ENCODE measurements around the gene PARD3B. TPM values are rescaled to one million over a fixed set of nuclear protein-coding genes. Genes with fewer than 3 reads are reported as not detected.

The PARD3B gene
- total RNA-seq, 1 experiment from 2014 or later = 2.0 TPM

GRCh38 chr2:205589479-205589878, 1044.2 kb downstream of the PARD3B start:
- no peaks in the 10 kb centered on the region for H3K27me3 ChIP-seq (ENCODE audit: insufficient read depth, low read length)
- no peaks in the 10 kb centered on the region for H3K4me1 ChIP-seq (ENCODE audit: control insufficient read depth in 1 of 2, insufficient read depth in 2 of 2, low read length in 2 of 2)
- ChIA-PET POLR2A (no interaction called here), RAD21 (ENCODE audit: low non-redundant PET in 1 of 2, low total read pairs in 2 of 2, uncharacterized antibody in 2 of 2, unreplicated experiment in 2 of 2) (no interaction called here), CTCF (no interaction called here)
- no peak overlapping the region for H2AFZ ChIP-seq (ENCODE audit: low read depth, low read length, poor library complexity, severe bottlenecking)
- DNase-seq (ENCODE audit: low read depth, low spot score) = no peak
- BruUV-seq (replicated peaks) = no TSS peak
- no peak for ATAC-seq
- no peaks in the 10 kb centered on the region for H4K20me1 ChIP-seq (ENCODE audit: insufficient read depth)
- H3K79me2 ChIP-seq (ENCODE audit: insufficient read depth, low read length) = no peaks in the 10 kb centered on the region
- no peaks in the 10 kb centered on the region for H3K9me3 ChIP-seq (ENCODE audit: control insufficient read depth in 1 of 2, insufficient read depth in 1 of 2, low read depth in 1 of 2, low read length in 2 of 2)
- intact Hi-C loops (cut with micrococcal nuclease) = no loop called here
- H3K4me3 ChIP-seq (replicated peaks in 1 of 2; ENCODE audit: low read depth in 1 of 2, low read length in 2 of 2) = no peak overlapping the region
- H3K9me2 ChIP-seq (ENCODE audit: insufficient read depth) = no peaks in the 10 kb centered on the region
- H3K27ac ChIP-seq (ENCODE audit: low read depth, low read length) = no peak overlapping the region
- H3K4me2 ChIP-seq (ENCODE audit: low read length) = no peak overlapping the region
- H3K36me3 ChIP-seq (ENCODE audit: control insufficient read depth in 1 of 2, insufficient read depth in 2 of 2, low read length in 2 of 2) = no peaks in the 10 kb centered on the region
- TF ChIP-seq FOSL1 (IDR thresholded peaks at IDR 0.05; ENCODE audit: low read depth) (no peak), EZH2phosphoT487 (IDR thresholded peaks at IDR 0.05; ENCODE audit: borderline replicate concordance) (no peak), SP1 (IDR thresholded peaks at IDR 0.05; ENCODE audit: low read depth) (no peak), EZH2 (IDR thresholded peaks at IDR 0.05) (no peak), POLR2AphosphoS5 (IDR thresholded peaks at IDR 0.05; ENCODE audit: low read depth, low read length) (no peak), SIN3A (IDR thresholded peaks at IDR 0.05; ENCODE audit: low read depth) (no peak)
- H3K9ac ChIP-seq (ENCODE audit: low read length) = no peak overlapping the region

DNA sequence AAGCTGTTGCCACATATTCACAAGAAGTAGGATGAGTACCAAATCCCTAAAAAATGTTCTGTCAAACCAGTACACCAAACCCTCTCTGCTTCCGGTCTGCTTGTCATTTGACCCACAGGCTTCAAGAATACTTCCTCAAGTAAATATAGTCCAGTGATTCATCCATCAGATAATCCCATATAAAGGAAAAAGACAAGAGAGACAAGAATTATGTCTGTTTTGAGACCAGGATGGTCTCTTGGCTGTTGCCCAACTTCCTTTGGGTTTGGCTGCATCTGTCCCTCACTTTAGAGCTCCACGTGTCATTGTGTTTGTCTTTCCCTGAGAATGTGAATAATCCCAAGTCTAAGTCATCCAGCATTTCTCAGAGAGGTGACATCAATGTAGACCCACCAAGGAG, 1045.5 kb downstream of the PARD3B start:
- no peak overlapping the region for H3K4me2 ChIP-seq (ENCODE audit: low read length)
- H3K4me1 ChIP-seq (ENCODE audit: control insufficient read depth in 1 of 2, insufficient read depth in 2 of 2, low read length in 2 of 2) = no peaks in the 10 kb centered on the region
- H3K4me3 ChIP-seq (replicated peaks in 1 of 2; ENCODE audit: low read depth in 1 of 2, low read length in 2 of 2) = no peak overlapping the region
- H4K20me1 ChIP-seq (ENCODE audit: insufficient read depth) = no peaks in the 10 kb centered on the region
- H3K79me2 ChIP-seq (ENCODE audit: insufficient read depth, low read length) = no peaks in the 10 kb centered on the region
- no TSS peak for BruUV-seq (replicated peaks)
- H3K9ac ChIP-seq (ENCODE audit: low read length) = no peak overlapping the region
- no peaks in the 10 kb centered on the region for H3K27me3 ChIP-seq (ENCODE audit: insufficient read depth, low read length)
- ATAC-seq (no peak), DNase-seq (ENCODE audit: low read depth, low spot score) (no peak)
- RAD21 ChIA-PET (ENCODE audit: low non-redundant PET in 1 of 2, low total read pairs in 2 of 2, uncharacterized antibody in 2 of 2, unreplicated experiment in 2 of 2) = no interaction called here
- intact Hi-C loops (cut with micrococcal nuclease) = no loop called here
- no peak overlapping the region for H2AFZ ChIP-seq (ENCODE audit: low read depth, low read length, poor library complexity, severe bottlenecking)
- H3K9me3 ChIP-seq (ENCODE audit: control insufficient read depth in 1 of 2, insufficient read depth in 1 of 2, low read depth in 1 of 2, low read length in 2 of 2) = no peaks in the 10 kb centered on the region
- H3K9me2 ChIP-seq (ENCODE audit: insufficient read depth) = no peaks in the 10 kb centered on the region
- CTCF ChIA-PET = no interaction called here
- POLR2A ChIA-PET = no interaction called here
- no peak overlapping the region for H3K27ac ChIP-seq (ENCODE audit: low read depth, low read length)
- no peaks in the 10 kb centered on the region for H3K36me3 ChIP-seq (ENCODE audit: control insufficient read depth in 1 of 2, insufficient read depth in 2 of 2, low read length in 2 of 2)
- TF ChIP-seq SIN3A (IDR thresholded peaks at IDR 0.05; ENCODE audit: low read depth) = no peak
- TF ChIP-seq, protein P1, sequence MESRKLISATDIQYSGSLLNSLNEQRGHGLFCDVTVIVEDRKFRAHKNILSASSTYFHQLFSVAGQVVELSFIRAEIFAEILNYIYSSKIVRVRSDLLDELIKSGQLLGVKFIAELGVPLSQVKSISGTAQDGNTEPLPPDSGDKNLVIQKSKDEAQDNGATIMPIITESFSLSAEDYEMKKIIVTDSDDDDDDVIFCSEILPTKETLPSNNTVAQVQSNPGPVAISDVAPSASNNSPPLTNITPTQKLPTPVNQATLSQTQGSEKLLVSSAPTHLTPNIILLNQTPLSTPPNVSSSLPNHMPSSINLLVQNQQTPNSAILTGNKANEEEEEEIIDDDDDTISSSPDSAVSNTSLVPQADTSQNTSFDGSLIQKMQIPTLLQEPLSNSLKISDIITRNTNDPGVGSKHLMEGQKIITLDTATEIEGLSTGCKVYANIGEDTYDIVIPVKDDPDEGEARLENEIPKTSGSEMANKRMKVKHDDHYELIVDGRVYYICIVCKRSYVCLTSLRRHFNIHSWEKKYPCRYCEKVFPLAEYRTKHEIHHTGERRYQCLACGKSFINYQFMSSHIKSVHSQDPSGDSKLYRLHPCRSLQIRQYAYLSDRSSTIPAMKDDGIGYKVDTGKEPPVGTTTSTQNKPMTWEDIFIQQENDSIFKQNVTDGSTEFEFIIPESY (IDR thresholded peaks at IDR 0.05; ENCODE audit: extremely low read depth, insufficient replicate concordance, low read length) = no peak
- no peak for TF ChIP-seq EGR1 (IDR thresholded peaks at IDR 0.05; ENCODE audit: low read depth)
- no peak for TF ChIP-seq POLR2A (IDR thresholded peaks at IDR 0.05; ENCODE audit: borderline replicate concordance, extremely low read depth, insufficient read depth, insufficient read length)
- TF ChIP-seq TCF7L2 (IDR thresholded peaks at IDR 0.05; ENCODE audit: borderline replicate concordance, extremely low read depth, insufficient read depth, insufficient read length) = no peak
- TF ChIP-seq EZH2 (IDR thresholded peaks at IDR 0.05) = no peak
- TF ChIP-seq RAD21 (IDR thresholded peaks at IDR 0.05; ENCODE audit: low read depth) = no peak
- no peak for TF ChIP-seq ZNF274 (IDR thresholded peaks at IDR 0.05; ENCODE audit: low read depth, low read length)
